G401 (cell line): Measurements from ENCODE around the gene ERI3. TPM values are rescaled to one million over a fixed set of nuclear protein-coding genes. Genes with fewer than 3 reads are reported as not detected.

ENCODE experiments used
- DNase-seq: peaks from one replicate; pipeline ENCODE4 v3.0.0-alpha.2; 2015; ENCODE audit warnings: low spot score
- in situ Hi-C: cut with HindIII; loops from 2 replicates; pipeline ENCODE4 v1.10.0; 2016; ENCODE audit warnings: low sequenced_read_pairs, mixed read lengths
- total RNA-seq: library from RNA; depleted of rRNA; stranded (reverse); fragments of >200 nt; shearing (Covaris generic); gene quantifications from 2 replicates; pipeline ENCODE4 v1.2.3, GENCODE V29; 2014

The ERI3 gene
- total RNA-seq, 1 experiment from 2014 or later: 135 TPM

DNA sequence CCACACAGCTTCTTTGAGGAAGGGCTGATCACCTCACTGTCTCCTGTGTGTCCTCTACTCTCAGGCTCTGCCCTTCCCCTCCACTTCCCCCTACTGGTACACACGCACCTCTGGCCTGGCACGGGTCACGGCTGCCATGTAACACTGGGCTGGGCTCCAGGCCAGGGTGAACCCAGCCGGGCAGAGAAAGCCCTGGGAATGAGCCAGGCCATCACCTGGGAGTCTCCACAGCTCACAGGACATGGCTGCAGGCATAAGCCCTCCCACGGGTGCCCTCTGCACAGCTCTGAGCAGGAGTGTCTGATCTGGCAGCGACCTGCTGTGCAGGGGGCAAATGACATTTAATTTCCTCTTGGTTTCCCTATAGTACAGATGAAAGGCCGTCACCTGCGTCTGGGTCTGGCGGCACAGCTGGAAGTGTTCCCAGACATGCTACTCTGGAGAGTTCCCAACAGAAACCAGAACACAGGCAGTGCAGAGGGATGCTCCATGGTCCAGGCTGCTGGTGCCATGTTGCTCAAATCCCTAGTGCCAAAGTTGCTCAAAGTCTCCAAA is 61.2 kb downstream of the ERI3 start:
- in situ Hi-C loops: no loop called here
- peak; percentile 26 for DNase-seq

DNA sequence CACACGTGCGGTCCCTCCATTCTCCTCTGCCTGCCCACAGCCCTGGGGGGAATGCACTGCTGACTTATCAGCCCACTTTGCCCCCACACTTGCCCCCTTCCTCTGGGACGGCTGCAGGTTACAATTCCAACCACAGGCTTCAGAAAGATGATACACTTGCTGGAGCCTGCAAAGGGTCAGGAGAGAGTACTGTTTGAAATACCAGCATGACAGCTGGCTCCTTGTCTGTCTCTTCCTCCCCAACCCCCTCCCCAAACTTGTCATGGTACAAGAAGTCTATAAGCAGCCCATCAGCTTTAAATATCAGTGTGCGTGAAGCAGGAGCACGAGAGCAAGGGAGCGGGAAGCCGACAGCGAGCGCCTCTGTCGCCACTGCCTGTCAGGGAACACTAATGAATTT is 62.4 kb downstream of the ERI3 start:
- DNase-seq: no peak
- in situ Hi-C loops: no loop called here

DNA sequence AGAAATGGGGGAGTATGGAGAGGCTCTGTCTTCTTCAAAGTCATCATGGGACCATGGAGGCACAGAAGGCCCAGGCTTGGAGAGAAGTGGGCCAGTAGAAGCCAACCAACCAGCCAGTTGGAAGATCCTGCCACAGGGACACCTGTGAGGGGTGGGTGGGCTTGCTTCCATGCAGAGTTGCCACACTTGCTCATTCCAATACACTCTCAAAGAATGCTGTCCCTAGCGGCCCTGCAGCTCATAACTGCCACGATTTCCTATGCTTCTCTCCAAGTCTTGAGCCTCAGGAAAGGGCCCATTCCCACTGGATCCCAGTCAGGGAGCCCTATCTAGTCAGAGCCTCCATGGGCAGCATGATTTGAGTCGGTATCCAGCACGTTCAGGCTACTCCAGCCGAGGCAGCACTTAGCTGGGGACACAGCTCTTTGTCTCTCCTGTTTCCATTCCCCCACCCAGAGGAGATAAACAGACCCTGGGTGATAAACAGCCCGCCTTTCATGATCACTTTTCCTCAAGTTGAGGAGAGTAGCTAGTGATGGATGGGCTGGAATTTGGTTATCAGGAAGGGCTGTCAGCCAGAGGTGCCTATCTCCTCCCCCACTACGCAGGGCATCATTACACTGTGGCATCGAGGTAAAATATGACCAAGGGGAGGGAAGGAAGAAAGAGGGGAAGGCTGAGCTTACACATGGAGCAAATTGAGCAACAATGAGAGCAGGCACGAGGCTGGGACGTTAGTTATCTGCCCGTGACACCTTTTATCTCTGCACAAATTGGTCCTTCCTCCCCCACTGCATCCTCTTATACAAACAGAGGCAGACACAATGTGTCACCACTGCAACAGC is 64.6 kb downstream of the ERI3 start:
- DNase-seq: no peak
- in situ Hi-C loops: no loop called here

- DNase-seq: no peak
Measured at GRCh38 chr1:44289530-44289929, 65.5 kb downstream of the ERI3 start.

GRCh38 chr1:44288883-44289282 is 66.2 kb downstream of the ERI3 start:
- in situ Hi-C loops: no loop called here
- no peak for DNase-seq

More at GRCh38 chr1:44289530-44289929, 65.5 kb downstream of the ERI3 start:
- in situ Hi-C loops: no loop called here

- in situ Hi-C loops: no loop called here
- DNase-seq: no peak
Measured at GRCh38 chr1:44284184-44284583, 70.9 kb downstream of the ERI3 start.

DNA sequence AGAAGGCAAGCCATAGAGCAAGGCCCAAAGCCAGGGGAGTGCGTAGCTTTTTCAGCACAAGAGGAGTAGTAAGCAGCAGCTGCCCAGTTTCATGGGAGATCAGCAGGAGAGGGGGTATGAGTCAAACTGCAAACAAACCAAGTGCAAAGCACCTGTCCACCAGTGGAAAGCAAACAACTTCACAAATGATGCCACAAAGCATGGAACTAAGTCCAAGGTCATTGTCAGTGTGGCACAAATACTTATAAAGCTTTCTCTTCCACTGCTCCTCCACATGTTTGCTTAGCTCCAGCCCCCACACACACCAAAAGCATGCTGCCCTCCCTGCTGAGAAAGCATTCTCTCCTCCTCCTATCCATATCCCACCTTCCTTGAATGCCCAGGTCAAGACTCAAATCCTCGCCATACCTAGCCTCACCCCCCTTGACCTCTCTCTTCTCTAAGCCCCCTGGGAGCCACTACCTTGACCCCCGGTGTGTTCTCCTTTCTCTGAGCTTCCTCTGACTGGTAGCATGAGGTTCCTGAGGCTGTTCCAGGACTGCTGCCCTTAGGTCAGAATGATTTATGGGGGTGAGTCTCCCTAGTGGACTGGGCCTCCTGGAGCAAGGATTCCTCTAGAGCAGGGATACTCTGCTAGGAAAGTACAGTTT is 71.4 kb downstream of the ERI3 start:
- DNase-seq: no peak
- in situ Hi-C loops: no loop called here

GRCh38 chr1:44282704-44283426 is 72.2 kb downstream of the ERI3 start:
- DNase-seq: no peak
- in situ Hi-C loops: no loop called here

GRCh38 chr1:44281962-44282703 is 72.9 kb downstream of the ERI3 start:
- DNase-seq: no peak
- in situ Hi-C loops: no loop called here

- DNase-seq: no peak
- in situ Hi-C loops: no loop called here
Measured at GRCh38 chr1:44276901-44277300, 78.2 kb downstream of the ERI3 start.

GRCh38 chr1:44275991-44276405 is 79.1 kb downstream of the ERI3 start:
- in situ Hi-C loops: no loop called here
- no peak for DNase-seq

DNA sequence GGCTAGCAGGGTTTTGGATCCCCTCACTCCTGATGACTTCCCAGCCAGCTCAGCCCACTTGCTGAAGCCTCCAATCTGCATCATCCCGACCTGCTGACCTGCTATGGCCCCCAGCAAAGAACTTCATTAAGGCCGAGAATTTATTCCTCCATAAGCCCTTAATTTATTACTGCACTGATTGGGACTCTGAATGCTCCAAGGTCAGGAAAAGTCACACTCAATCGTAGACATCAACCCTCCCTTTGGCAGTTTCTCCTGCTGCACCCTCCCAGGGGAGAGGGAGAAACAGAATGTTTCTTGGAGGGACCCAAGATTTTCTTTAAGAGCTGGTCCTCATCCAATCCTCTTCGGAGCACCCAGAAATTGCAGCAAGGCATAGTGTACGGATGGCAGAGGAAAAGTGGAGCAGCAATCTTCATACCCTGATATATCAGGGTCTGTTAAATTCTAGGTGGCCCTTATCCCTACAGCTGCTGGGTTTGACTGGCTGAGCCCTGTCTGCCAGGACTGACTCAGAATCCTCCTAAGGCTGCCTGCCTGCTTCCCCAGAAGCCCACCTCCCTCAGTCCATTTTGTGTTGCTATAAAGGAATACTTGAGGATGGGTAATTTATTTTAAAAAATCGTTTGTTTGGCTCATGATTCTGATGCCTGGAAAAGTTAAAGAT is 79.6 kb downstream of the ERI3 start:
- in situ Hi-C loops: no loop called here

DNA sequence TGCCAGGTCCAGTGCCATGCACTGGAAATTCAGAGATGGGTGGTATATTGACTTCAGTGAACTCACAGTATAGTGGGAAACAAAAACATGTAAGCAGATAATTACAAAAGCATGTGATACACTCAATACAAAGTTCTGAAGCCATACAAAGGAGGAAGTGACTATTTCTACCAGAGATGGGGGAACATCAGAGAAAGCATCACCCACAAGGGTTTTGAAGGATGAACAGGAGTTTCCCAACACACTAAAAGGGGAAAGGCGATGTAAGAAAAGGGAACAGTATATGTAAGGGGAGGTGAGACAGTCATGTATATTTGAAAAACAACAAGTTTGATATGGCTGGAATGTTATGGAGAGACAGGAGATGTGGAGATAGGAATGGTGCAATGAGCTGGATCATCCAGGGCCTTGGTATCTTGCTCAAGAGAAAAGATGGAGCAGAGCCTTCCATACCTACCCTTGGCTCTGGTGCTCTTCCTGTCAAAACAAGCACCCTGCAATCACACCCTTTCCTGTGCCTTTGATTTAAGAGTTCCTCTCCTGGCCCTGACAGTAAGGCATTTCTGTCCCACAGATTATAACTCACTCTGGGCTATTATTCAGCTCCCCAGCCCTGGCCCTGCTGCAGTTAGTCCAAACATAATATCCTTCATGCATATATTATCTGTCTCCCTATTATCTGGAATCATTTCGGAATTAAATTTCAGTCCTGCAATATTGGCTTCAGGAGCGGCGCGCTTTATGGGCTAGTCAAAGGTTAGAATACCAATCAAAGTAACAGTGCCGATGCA is 81.3 kb downstream of the ERI3 start:
- in situ Hi-C loops: no loop called here
- no peak for DNase-seq

More for the DNA sequence above, 79.6 kb downstream of the ERI3 start:
- no peak for DNase-seq

- in situ Hi-C loops: no loop called here
- DNase-seq: no peak
Measured at GRCh38 chr1:44272992-44273391, 82.1 kb downstream of the ERI3 start.

GRCh38 chr1:44271646-44272045 is 83.4 kb downstream of the ERI3 start:
- no peak for DNase-seq
- in situ Hi-C loops: no loop called here

- peak; percentile 37 for DNase-seq
- in situ Hi-C loops: no loop called here
Measured at GRCh38 chr1:44270686-44271628, 84.1 kb downstream of the ERI3 start.

GRCh38 chr1:44268054-44268453 is 87.0 kb downstream of the ERI3 start:
- in situ Hi-C loops: no loop called here
- no peak for DNase-seq
